Colon (tissue), 2 donors: ENCODE measurements around the gene TMEFF1.

Source experiments
- FAIRE-seq: peaks from 2 replicates; lab custom pipeline; 2012; peaks lifted over from hg19 to GRCh38; lab: Jason Lieb, UNC
- donor health status: control.
- donor health status: control.

TMEFF1 gene

DNA sequence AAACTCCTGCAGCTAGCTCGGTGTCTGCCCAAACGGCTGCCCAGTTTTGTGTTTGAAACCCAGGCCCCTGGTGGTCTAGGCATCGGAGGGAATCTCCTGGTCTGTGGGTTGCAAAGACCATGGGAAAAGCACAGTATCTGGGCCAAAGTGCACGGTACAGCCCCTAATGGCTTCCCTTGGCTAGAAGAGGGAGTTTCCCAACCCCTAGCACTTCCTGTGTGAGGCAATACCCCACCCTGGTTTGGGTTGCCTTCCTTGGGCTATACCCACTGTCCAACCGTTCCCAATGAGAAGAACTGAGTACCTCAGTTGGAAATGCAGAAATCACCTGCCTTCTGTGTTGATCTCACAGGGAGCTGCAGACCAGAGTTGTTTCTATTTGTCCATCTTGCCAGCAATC is 146.7 kb downstream of the TMEFF1 start:
- FAIRE-seq, result no peak

DNA sequence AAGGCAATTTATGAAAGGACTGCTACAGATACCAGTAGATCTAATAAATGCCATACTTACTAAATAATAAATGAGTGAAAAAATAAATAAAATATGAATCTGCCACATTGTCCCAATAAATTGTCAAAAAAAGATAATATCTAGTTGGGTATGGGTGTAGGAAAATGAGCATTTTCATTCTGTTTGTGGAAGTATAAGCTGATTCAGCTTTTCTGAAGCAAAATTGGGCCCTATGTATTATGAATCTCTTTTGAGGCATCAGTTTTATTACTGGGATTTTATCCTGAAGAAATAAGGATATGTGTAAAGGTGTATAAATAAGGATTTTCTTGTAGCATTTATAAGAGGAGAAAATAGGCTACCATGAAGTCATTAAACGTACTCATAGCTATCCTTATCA is 151.0 kb downstream of the TMEFF1 start:
- FAIRE-seq, result no peak

DNA sequence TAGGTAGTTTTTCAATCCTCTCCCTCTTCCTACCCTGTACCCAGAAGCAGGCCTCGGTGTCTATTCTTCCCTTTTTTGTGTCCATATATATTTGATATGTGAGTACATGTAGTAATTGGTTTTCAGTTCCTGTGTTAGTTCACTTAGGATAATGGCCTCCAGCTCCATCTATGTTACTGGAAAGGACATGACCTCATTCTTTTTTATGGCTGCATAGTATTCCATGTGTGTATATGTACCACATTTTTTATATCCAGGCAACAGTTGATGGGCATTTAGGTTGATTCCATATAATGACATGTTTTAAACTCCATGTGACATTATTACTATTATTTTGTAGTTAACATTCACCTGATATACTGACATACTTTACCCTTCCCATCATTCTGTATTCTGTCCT is 154.0 kb downstream of the TMEFF1 start:
- FAIRE-seq, result no peak
